HG03060 (cell line): ENCODE measurements around the gene SSPN.

Experiments used
- ATAC-seq: cut with Tn5 transposase; IDR thresholded peaks from one replicate; pipeline ENCODE4 v1.9.1; 2021; ENCODE audit warnings: low read depth, moderate number of reproducible peaks; ENCODE audit not compliant: unreplicated experiment

SSPN gene

GRCh38 chr12:26195250-26195640, at the start of gene SSPN:
TSS of gene SSPN (plus strand) at chr12:26195573. CDS start at chr12:26195673, 100 bp downstream.
- no peak for ATAC-seq

GRCh38 chr12:26148291-26148690, 47.1 kb upstream of the SSPN start:
- ATAC-seq, result no peak

GRCh38 chr12:26149968-26150500, 45.3 kb upstream of the SSPN start:
- no peak for ATAC-seq

- ATAC-seq, result no peak
These were observed 44.5 kb upstream of the SSPN start for GRCh38 chr12:26150736-26151450.

- ATAC-seq, result no peak
These were observed 42.8 kb upstream of the SSPN start for GRCh38 chr12:26152507-26153102.

- no peak for ATAC-seq
These were observed 41.8 kb upstream of the SSPN start for GRCh38 chr12:26153421-26154154.

- peak; percentile 92 for ATAC-seq
These were observed 39.0 kb upstream of the SSPN start for GRCh38 chr12:26156201-26156871.

- ATAC-seq, result no peak
These were observed 38.4 kb upstream of the SSPN start for GRCh38 chr12:26157001-26157400.

GRCh38 chr12:26158078-26158764, 37.2 kb upstream of the SSPN start:
- no peak for ATAC-seq

- no peak for ATAC-seq
These were observed 33.2 kb upstream of the SSPN start for GRCh38 chr12:26162174-26162573.

GRCh38 chr12:26162905-26163304, 32.5 kb upstream of the SSPN start:
- no peak for ATAC-seq

- no peak for ATAC-seq
These were observed 31.3 kb upstream of the SSPN start for GRCh38 chr12:26164118-26164517.

- ATAC-seq, result no peak
These were observed 23.4 kb upstream of the SSPN start for GRCh38 chr12:26172013-26172412.

GRCh38 chr12:26172539-26172938, 22.8 kb upstream of the SSPN start:
- no peak for ATAC-seq

GRCh38 chr12:26172946-26173552, 22.3 kb upstream of the SSPN start:
- no peak for ATAC-seq

- ATAC-seq, result no peak
These were observed 18.6 kb upstream of the SSPN start for GRCh38 chr12:26176725-26177124.

- ATAC-seq, result no peak
These were observed 18.1 kb upstream of the SSPN start for GRCh38 chr12:26177283-26177682.

- ATAC-seq, result no peak
These were observed 15.5 kb upstream of the SSPN start for GRCh38 chr12:26179826-26180225.

- ATAC-seq, result no peak
These were observed 13.0 kb upstream of the SSPN start for GRCh38 chr12:26182377-26182776.
